HUES6 (cell line): ENCODE data around the gene WDR33.
"Not testable (repeated sequence)": the region's sequence is repeated elsewhere in the genome, so short reads cannot be mapped to it uniquely, and the experiment has no call there.

Experiments
- H3K27ac ChIP-seq: 2 replicates; pipeline ENCODE4 v1.7.0; 2013; ENCODE audit warnings: low read depth, mild to moderate bottlenecking, low read length, inconsistent platforms
- H3K27me3 ChIP-seq: 2 replicates; pipeline ENCODE4 v1.6.1; 2013; ENCODE audit warnings: low read length; ENCODE audit not compliant: control insufficient read depth, insufficient read depth
- H3K36me3 ChIP-seq: 2 replicates; pipeline ENCODE4 v1.6.1; 2013; ENCODE audit warnings: low read length; ENCODE audit not compliant: control insufficient read depth, insufficient read depth
- H3K4me1 ChIP-seq: 2 replicates; pipeline ENCODE4 v1.6.1; 2013; ENCODE audit warnings: low read length; ENCODE audit not compliant: control insufficient read depth, insufficient read depth
- H3K4me3 ChIP-seq: 2 replicates; pipeline ENCODE4 v1.5.1; 2013; ENCODE audit warnings: low read depth, low read length
- H3K9ac ChIP-seq: one replicate; pipeline ENCODE4 v1.6.1; 2013; ENCODE audit warnings: mild to moderate bottlenecking, low read length
- H3K9me3 ChIP-seq: 2 replicates; pipeline ENCODE4 v1.6.1; 2013; ENCODE audit warnings: low read depth, low read length; ENCODE audit not compliant: control insufficient read depth, insufficient read depth

WDR33 gene

DNA sequence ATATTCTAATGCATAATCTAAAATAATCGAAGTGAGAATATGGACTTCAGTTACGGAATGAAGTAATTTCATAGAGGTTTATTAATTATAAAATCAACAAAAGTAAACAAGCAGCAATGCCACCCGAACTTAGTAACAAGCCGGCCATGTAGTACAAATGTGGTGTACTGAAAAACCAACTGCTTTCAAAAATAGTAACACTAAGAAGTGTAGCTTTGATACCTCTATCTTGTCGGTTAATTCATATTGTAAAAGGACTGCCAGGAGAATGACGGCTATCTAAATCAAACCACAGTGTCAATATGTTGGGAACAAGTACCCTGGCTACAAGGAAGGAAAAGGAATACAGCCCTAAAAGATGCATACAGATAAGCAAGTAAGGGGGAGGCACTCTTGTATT lies 48.5 kb downstream of the WDR33 start:
- H3K27ac ChIP-seq = no peak overlapping the region
- no peak overlapping the region for H3K4me3 ChIP-seq
- H3K36me3 ChIP-seq = peaks cover 82% of the 10 kb centered on the region
- H3K9me3 ChIP-seq = no peaks in the 10 kb centered on the region
- no peak overlapping the region for H3K9ac ChIP-seq
- peaks cover 3% of the 10 kb centered on the region; the same call in 1 of the 2 replicates for H3K4me1 ChIP-seq
- no peaks in the 10 kb centered on the region for H3K27me3 ChIP-seq

DNA sequence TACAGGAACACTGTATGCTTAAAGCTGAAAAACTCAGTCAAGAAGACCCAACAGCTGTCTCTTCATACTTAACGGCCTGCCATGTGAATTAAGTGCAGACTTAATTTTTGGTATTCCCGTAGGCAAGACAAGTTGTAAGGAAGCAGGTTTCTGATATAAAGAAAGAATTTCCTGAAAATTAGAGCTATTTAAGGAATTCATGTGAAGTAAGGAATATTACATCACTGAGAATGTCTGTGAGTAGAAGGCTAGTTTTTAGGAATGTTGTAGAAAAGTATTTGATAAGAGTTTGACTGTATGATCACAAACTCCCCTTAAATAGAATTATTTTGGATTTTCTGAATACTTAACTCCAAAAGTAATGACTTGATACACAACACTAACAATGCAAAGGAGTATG lies 51.0 kb downstream of the WDR33 start:
- Histone ChIP-seq H3K27me3 (no peaks in the 10 kb centered on the region), H3K27ac (no peak overlapping the region), H3K36me3 (peaks cover 68% of the 10 kb centered on the region), H3K4me1 (peaks cover 3% of the 10 kb centered on the region; the same call in 1 of the 2 replicates), H3K9me3 (no peaks in the 10 kb centered on the region), H3K9ac (no peak overlapping the region), H3K4me3 (no peak overlapping the region)

GRCh38 chr2:127754186-127754585 lies 56.8 kb downstream of the WDR33 start:
- Histone ChIP-seq H3K36me3 (peaks cover 41% of the 10 kb centered on the region), H3K9me3 (no peaks in the 10 kb centered on the region), H3K27me3 (no peaks in the 10 kb centered on the region), H3K9ac (no peak overlapping the region), H3K4me1 (peaks cover 3% of the 10 kb centered on the region; the same call in 1 of the 2 replicates), H3K27ac (no peak overlapping the region), H3K4me3 (no peak overlapping the region)

GRCh38 chr2:127753374-127753773 lies 57.6 kb downstream of the WDR33 start:
- Histone ChIP-seq H3K4me1 (no peaks in the 10 kb centered on the region), H3K9ac (no peak overlapping the region), H3K4me3 (no peak overlapping the region), H3K27ac (no peak overlapping the region), H3K9me3 (no peaks in the 10 kb centered on the region), H3K27me3 (no peaks in the 10 kb centered on the region), H3K36me3 (peaks cover 42% of the 10 kb centered on the region)

GRCh38 chr2:127749537-127749936 lies 61.4 kb downstream of the WDR33 start:
- not testable (repeated sequence) for H3K9ac ChIP-seq, H3K27ac ChIP-seq, H3K4me3 ChIP-seq, H3K9me3 ChIP-seq, H3K27me3 ChIP-seq, H3K4me1 ChIP-seq
- peaks cover 62% of the 10 kb centered on the region for H3K36me3 ChIP-seq

- Histone ChIP-seq H3K27ac (no peak overlapping the region), H3K9me3 (no peaks in the 10 kb centered on the region), H3K4me3 (no peak overlapping the region), H3K4me1 (no peaks in the 10 kb centered on the region), H3K9ac (no peak overlapping the region), H3K36me3 (peaks cover 62% of the 10 kb centered on the region), H3K27me3 (no peaks in the 10 kb centered on the region)
These were observed 63.4 kb downstream of the WDR33 start for GRCh38 chr2:127747621-127748020.

GRCh38 chr2:127743477-127744026 lies 67.4 kb downstream of the WDR33 start:
- H3K27me3 ChIP-seq = no peaks in the 10 kb centered on the region
- no peaks in the 10 kb centered on the region for H3K4me1 ChIP-seq
- peaks cover 59% of the 10 kb centered on the region for H3K36me3 ChIP-seq
- H3K9ac ChIP-seq = no peak overlapping the region
- no peak overlapping the region for H3K4me3 ChIP-seq
- no peak overlapping the region for H3K27ac ChIP-seq
- no peaks in the 10 kb centered on the region for H3K9me3 ChIP-seq

- H3K27ac ChIP-seq = no peak overlapping the region
- no peaks in the 10 kb centered on the region for H3K27me3 ChIP-seq
- H3K4me3 ChIP-seq = no peak overlapping the region
- H3K36me3 ChIP-seq = peaks cover 47% of the 10 kb centered on the region
- H3K4me1 ChIP-seq = no peaks in the 10 kb centered on the region
- no peaks in the 10 kb centered on the region for H3K9me3 ChIP-seq
- no peak overlapping the region for H3K9ac ChIP-seq
These were observed 70.2 kb downstream of the WDR33 start for GRCh38 chr2:127740665-127741288.

DNA sequence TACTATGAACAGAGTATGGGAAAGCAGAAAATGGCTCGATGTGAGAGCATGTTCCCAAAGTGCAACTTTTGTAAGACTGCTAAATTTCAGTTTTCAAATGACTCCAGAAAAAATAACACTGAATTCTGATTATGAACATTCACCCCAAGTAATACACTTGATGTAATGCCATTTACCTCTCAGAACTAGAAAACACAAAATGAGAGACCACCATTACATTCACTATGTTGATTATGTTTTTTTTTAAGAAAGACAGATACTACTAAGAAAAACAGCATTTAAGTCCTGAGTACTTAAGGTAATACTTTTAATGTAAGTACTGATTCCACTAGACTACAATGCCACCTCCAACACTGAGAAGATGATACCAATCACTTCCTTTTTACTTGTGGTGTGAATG lies 71.2 kb downstream of the WDR33 start:
- Histone ChIP-seq H3K4me3 (no peak overlapping the region), H3K9ac (no peak overlapping the region), H3K27me3 (no peaks in the 10 kb centered on the region), H3K27ac (no peak overlapping the region), H3K4me1 (no peaks in the 10 kb centered on the region), H3K36me3 (peaks cover 38% of the 10 kb centered on the region), H3K9me3 (no peaks in the 10 kb centered on the region)

- no peaks in the 10 kb centered on the region for H3K27me3 ChIP-seq
- peaks cover 28% of the 10 kb centered on the region for H3K36me3 ChIP-seq
- no peaks in the 10 kb centered on the region for H3K4me1 ChIP-seq
- H3K9me3 ChIP-seq = no peaks in the 10 kb centered on the region
- H3K9ac ChIP-seq = no peak overlapping the region
- H3K4me3 ChIP-seq = no peak overlapping the region
- H3K27ac ChIP-seq = no peak overlapping the region
These were observed 73.1 kb downstream of the WDR33 start for GRCh38 chr2:127737892-127738291.

GRCh38 chr2:127735537-127736399 lies 75.2 kb downstream of the WDR33 start:
- Histone ChIP-seq H3K36me3 (peaks cover 29% of the 10 kb centered on the region), H3K27ac (no peak overlapping the region), H3K9ac (no peak overlapping the region), H3K4me3 (no peak overlapping the region), H3K27me3 (no peaks in the 10 kb centered on the region), H3K9me3 (no peaks in the 10 kb centered on the region), H3K4me1 (no peaks in the 10 kb centered on the region)
